Stimulated activated CD4-positive, alpha-beta T cell treated with anti-CD3 and anti-CD28 coated beads, TNF-alpha, amount 100 ng/mL, for 48 hours (primary cell): ENCODE data around the gene PPDPF.
A peak's percentile ranks its signal among the peaks of the same experiment; 100 is the strongest.

Source experiments
- DNase-seq, 3 donors: peaks; one replicate each; pipeline ENCODE4 v3.0.0-alpha.2; 2020; ENCODE audit warnings: low read depth in 3 of 3

Gene PPDPF

DNA sequence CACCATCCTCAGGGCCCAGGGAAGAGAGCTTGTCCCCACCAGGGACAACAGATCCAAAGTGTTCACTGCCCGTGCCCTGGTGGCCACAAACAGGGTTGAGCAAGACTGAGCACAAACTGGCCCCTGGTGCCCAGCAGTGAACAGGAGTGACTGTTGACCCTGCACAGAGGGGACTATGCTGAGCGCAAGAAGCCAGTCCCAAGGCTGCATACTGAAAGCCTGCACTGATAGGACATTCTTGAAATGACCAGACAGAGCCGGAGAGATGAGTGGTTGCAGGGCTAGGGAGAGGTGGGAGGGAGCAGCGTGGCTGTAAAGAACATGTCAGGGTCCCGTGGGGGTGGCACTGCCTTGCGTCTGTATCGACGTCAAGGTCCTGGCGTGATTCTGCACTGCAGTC, 30.5 kb downstream of the PPDPF start:
- DNase-seq = no peak

DNA sequence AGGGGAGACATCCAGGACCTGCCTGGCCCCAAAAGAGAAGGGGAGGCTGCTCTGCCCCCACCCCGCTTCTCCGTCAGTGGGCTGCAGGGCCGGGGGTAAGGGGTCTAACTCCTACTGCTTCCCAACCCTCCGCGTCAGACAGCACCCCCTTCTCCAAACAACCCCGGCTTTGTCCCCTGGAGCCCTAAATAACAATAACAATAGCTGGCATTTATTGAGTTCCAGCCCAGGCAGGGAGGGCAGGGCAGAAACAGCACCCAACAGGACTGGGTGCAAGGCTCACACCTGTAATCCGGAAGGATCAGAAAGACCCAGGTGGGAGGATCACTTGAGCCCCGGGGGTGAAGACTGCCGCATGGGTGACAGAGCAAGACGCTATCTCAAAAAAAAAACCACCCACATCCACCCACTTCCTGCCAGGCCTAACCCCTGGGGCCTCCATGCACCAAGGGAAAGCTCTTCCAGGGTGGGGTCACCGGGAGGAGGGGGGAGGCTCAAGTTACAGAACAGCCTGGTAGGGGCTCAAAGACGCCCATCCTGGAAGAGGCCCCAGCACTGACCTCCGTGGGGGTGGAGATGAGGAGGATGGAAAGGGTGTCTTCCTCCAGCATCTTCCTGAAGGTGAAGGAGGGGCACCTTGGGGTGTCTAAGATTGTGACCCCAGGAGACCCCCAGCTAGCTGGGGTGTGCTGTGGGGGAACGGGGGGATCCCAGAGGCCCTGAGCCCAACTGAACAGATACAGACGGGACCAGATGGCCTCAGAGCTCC, 32.1 kb downstream of the PPDPF start:
- no peak for DNase-seq

DNA sequence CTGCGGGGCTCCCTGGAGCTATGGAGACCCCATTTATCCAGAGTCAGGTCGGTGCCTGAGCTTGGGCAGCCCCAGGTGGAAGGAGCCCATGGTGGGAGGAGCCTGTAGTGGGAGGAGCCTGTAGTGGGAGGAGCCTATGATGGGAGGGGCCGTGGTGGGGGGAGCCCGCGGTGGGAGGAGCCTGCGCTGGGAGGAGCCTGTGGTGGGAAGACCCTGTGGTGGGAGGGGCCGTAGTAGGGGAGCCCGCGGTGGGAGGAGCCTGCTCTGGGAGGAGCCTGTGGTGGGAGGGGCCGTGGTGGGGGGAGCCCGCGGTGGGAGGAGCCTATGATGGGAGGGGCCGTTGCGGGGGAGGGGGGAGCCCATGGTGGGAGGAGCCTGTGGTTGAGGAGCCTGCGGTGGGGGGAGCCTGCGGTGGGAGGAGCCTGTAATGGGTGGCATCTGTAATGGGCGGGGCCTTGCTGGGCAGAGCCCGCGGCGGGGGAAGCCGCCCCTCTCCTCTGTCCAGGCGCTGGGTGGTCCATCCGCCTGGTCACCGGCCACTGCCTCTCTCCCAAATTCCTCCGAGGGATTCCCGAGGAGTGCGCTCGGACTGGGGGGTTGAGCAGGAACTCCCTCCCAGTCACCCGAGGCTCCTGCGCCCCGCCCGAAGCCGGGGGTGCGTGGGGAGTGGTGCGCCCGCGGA, 32.8 kb downstream of the PPDPF start:
- peak; percentile 80 to 89 (median 87) for DNase-seq

DNA sequence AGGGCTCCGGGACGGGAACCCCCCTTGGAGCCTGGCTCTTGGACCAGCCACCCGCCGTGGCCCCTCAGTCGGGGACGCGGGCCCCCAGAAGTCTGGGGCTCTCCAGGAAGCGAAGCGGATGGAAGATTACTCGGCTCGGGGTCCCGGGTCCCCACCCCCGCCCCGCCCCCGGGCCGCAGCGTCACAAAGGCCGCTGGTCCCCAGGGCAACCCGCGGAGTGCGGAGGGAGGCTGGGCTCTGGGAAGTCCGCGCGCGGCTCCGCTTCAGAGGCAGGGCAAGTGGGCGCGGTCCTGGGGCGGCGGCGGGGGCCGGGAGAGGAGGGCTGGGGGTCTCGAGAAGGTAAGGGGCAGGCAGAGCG, 33.3 kb downstream of the PPDPF start, which contains the start of gene FNDC11:
Gene FNDC11 (plus strand): TSS at position 227 of the 358 bp plus-strand sequence. CDS start 1,505 bp downstream, outside the sequence.
- DNase-seq = no peak

DNA sequence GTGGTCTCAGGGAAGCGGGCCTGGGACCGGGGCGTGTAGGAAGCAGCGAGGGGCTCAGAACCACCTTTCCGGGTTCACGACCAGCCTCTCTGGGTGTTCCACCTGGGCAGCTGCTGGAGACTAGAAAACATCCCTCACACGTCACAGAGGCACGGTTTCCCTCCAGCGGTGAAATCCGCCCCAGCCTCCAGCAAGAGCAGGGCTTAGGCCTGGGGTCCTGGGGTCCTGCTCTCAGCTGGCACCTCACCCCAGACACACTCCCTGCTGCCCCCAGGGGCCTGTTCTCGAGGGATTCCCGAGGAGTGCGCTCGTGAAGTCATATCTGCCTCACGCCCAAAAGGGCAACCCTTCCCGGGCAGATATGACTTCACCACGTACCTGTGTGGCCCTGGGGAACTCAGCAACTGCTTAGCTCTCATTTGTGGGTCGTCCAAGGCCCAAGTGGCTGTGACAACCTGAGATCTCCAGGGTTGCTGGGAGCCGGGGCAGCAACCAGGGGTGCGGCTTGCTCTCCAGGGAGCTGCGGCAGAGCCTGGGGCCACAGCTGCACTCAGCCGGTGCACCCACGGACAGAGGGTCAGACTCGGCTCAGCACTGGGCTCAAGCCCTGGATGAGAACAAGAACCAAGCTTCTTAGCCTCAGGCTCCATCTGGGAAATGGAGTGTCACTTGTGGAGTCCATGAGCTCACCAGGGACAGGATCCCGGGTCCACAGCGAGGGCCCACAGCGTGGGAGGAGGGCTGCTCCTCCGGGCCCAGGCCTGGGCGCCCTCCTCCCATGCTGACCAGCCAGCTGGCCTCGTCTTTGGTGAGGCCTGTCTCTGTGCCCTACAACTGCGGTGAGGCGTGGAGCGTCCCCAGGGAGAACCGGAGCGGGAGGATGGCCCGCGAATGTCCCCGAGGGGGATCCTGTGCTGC, 34.1 kb downstream of the PPDPF start:
- no peak for DNase-seq

DNA sequence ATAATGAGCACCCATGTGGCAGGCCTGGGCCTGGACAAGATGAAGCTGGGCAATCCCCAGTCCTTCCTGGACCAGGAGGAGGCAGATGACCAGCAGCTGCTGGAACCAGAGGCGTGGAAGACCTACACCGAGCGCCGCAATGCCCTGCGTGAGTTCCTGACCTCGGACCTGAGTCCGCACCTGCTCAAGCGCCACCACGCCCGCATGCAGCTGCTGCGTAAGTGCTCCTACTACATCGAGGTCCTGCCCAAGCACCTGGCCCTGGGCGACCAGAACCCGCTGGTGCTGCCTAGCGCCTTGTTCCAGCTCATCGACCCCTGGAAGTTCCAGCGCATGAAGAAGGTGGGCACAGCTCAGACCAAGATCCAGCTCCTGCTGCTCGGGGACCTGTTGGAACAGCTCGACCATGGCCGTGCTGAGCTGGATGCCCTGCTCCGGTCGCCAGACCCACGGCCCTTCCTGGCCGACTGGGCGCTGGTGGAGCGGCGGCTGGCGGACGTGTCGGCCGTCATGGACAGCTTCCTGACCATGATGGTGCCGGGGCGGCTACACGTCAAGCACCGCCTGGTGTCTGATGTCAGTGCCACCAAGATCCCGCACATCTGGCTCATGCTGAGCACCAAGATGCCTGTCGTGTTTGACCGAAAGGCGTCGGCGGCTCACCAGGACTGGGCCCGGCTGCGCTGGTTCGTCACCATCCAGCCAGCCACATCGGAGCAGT, 35.3 kb downstream of the PPDPF start:
- no peak for DNase-seq

DNA sequence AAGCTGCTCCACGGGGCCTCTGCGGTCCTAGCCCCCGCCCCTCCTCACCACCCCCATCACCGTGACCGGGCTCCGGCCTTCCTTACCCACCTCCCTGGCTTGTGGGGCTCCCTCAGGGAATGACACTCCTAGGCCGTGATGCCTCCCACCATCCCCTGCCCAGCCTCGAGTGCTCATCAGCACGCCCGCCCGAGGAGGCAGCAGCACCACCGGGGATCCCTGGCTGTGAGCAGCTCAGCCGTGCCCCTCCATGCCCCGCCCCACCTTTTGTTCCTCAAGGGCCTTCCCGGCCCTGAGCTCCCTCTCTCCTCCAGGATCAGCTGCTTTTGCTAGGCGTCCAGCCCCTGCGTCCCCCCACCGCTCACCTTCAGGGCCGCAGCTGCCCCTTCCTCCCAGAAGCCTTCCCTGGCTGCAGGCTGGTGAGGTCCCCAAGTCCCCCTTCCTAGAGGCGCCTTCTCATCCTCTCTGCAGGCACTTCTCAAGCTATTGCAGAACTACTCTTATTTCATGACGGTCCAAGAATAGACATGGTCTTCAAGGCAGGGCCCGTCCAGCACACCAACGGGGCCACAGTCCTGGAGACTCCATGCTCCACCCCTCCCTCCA, 36.4 kb downstream of the PPDPF start:
- no peak for DNase-seq

DNA sequence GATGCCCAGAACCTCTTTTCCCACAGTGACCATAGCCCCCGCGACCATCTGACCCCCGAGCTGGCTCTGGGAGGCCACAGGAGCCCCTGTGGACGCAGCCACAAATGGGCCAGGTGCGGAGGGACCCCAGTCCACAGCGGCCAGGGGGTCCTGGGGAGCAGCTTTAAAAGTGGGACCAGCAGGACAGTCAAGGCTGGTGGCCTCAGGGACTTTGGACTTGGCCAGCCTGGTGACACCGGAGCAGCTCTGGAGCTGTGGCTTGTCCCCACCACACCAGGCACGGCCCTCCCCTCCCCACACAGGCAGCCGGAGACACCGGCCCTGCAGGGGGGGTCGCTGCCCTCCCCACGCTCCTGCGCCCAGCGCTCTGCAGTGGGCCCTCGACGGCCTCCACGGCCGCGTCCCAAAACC, 36.9 kb downstream of the PPDPF start:
- DNase-seq = no peak

DNA sequence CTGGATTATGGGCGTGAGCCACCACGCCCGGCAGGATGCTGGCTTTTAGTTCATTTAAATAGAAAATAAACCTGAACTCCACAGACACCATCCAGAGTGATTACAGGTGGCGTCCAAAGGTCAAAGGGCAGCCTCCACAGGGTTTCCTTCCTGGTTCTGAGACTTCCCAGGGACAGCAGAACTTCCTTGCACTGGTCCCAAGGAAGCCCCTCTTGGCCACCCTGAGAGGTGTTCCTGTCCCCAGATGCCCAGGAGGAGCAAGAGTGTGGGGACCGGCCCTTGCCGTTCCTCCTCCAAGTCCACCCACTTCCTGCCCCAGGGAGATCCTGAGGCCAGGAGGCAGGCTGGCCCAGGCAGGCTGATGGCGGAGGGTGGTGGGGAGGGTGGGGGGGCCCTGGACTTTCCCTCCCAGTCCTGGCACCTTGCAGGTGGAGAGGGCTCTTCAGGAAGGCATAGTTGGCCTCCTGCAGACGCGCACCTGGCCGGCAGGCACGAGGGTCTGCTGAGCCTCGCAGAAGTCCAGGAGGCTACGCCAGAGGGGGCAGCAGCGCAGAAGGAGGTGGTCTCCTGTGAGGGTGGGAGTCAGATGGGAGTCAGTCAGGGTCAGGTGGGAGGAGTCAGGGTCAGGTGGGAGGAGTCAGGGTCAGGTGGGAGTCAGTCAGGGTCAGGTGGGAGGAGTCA, 38.4 kb downstream of the PPDPF start:
- no peak for DNase-seq

DNA sequence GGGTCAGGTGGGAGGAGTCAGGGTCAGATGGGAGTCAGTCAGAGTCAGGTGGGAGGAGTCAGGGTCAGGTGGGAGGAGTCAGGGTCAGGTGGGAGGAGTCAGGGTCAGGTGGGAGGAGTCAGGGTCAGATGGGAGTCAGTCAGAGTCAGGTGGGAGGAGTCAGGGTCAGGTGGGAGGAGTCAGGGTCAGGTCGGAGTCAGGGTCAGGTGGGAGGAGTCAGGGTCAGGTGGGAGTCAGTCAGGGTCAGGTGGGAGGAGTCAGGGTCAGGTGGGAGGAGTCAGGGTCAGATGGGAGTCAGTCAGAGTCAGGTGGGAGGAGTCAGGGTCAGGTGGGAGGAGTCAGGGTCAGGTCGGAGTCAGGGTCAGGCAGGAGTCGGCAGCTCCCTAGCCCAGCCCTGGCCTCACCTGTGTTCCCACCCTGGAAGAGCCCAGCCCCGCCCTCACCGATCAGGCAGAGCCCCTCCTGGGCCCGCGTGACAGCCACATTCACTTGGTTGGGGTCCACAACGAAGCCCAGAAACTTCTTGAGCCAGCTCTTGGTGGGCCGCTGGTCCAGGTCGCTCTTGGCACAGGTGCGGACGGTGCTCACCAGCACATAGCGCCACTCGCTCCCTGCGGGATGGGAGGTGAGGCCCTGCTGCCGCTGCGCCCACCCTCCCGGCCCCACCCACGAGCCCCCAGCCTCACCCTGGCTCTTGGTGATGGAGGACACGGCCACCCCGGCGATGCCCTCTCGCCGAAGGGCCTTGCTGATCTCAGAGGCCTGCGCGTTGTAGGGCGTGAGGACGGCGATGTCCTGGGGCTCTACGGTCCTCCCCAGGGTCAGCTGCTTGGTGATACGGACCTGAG, 39.1 kb downstream of the PPDPF start:
- peak in 1 of 3 donors; percentile 61 for DNase-seq

DNA sequence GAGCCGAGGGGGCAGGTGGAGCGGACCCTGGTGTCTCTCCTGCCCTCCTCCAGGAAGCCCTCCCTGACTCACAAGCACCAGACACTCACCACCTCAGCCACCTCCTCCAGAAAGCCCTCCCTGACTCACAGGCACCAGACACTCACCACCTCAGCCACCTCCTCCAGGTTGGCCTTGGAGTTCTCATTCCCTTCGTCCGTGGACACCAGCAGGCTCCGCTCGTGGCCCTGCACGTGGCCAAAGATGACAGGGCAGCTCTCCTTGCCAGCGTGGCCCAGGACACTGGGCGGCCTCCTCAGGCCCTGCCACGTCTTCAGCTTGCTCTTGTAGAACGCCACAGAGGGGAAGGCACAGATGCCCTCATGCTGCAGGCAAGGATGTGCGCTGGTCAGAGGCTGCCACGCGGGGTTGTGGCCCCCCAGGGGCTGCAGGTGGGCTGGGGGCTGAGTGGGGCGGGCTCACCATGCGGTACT, 39.8 kb downstream of the PPDPF start:
- DNase-seq = no peak

DNA sequence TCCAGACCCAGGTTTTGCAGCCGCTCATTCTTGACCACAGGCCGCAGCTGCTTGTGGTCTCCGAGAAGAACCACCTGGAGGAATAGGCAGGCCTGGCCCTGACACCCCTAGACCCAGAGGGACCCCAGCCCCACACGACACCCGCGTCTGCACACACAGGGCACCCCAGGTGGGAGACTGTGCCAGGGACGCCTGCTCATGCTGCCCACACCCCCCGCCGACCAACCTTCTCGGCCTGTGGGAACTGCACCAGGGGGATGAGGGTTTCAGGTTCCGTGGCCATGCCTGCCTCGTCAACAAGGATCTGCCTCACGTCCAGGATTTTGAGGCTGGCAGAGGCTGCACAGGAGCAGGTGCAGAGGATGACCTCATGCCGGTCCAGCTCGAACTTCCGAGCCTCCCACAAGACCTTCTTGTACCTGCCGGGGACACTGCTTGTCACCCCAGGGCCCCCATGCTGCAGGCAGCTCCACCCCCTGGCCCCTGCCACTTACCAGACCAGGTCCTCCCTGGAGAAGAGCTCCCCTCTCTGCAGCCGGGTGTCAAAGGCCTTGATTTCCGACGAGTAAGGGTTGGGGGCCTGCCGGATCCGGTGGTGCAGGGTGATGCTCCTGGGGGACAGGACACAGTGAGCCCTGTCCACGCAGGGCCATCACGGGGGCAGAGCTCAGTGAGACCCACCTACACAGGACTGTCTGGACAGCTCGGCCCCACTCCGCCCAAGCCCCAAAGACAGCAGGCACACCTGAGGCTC, 40.5 kb downstream of the PPDPF start:
- no peak for DNase-seq

DNA sequence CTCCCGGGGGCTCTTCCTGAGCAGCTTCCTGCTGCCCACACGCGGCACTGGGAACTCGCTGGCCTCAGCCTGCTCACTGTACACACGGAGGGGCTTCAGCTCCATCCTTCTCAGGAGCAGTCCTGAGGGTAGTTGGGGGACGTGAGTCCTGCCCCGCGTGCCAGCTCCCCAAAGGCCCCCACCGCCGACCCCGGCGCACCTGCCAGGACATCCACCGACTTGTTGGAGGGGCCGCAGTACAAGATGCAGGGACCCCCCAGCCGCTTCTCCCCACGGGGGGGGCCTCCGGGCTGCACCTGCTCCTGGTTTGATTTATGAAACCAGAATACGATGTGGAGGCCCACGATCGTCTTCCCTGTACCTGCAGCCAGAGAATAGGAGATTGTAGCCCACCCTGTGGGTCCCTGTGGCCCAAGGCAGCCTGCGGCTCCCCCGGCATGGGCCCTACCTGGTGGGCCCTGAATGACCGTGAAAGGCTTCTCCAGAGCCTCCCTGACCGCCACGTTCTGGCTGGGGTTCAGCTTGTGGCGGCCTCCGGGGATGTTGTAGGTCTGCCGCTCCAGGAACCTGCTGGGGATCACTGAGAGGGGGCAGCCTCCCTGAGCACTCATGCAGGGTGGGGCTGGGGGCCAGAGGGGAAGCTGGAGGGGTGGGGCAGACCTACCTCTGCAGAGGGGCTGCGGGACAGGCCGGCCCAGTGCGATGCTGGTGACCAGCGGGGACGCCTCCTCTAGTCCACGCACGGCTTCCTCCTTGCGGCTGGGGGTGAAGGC, 41.2 kb downstream of the PPDPF start:
- DNase-seq = no peak

DNA sequence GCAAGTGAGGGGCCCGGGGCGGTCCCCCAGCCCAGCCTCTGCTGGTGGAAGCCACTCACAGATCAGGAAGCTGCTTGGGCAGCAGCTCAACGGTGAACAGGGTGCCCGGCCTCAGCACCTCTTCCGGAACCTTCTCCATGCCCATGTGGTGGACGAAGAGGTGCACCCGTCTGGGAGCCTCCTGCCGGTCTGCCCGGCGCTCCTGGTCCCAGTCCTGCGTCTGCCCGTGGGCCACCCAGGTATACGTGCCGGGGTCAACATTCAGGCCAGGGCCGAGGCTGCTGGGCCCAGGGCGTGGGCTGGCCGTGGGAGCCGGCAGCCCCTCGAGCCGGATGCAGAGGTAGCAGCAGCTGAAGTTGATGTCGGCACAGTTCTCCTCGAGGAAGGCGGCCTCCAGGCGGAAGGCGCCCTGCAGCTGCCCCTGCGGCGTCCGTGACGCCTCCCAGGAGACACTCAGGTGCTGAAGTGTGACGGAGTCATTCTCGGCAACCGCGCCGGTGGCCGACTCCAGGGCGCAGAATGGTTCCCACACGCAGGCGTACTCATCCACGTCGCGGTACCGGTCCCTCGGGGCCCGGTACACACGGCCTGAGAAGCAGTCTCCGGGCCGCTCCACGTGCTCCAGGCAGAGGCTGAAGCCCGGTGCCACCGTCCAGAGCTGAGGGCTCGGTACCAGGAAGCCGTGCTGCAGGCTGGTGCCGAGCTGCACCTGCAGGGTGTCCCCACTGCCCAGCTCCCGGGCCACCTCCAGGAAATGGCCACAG, 42.1 kb downstream of the PPDPF start:
- no peak for DNase-seq

DNA sequence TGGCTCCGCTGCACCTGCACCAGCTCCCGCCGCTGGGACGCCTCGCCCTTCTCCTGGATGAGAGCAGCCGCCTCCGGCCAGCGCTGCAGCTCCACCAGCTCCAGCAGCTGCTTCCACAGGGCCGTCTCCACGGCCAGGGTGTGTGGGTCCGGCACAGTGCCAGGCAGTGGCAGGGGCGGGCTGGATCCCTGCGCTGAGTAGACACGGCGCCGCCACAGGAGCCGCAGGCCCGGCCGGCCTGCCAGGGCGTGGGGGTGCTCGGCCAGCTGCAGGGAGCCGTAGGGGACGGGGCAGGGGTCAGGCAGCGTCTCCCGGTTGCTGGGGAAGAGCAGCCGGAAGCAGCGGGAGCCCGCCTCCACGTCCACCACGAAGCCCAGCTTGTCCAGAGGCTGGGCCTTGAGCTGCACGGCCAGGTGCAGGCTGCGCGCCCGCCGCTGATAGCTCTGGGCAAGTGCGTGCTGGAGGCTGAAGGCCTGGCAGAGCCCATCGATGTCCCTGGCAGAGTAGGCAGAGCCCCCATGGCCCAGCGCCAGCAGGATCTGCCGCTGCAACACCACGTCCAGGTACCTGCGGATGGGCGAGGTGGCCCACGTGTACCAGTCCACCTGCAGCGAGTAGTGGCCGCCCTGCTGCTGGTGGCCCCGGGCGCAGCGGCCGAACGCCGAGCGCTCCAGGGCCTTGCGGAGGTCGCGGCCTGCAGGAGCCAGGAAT, 42.8 kb downstream of the PPDPF start:
- no peak for DNase-seq

DNA sequence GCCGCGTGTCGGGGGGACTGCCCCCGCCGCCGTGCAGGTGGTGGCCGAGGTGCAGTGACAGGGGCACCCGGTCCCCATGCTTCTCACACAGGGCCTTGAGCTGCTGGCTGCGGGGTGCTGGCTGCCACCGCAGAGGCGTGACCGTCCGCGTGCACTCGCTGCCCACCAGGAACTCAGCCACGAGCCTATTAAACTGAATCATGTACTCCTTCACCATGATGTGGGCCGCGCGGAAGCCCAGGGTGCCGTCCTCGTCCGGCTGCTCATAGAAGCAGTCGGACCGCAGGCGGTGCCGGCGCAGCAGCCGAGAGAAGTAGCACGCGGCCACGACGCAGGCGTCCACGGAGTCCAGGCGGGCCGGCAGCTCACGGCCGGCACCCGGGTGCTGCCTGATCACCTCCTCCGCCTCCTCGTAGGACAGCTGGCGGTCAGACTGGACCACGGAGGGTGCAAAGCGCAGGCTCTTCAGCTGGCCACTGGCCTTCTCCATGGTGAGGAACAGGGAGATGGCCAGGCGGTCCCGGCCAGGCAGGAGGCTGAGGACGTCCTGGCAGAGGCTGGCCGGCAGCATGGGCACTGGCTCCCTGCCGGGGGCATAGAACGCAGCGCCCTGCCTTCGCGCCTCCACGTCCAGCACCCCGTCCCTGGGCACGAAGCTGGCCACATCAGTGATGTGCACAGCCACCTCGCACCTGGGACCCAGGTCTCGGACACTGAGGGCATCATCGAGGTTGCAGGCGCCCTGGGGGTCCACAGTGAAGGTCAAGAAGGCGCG, 43.7 kb downstream of the PPDPF start:
- no peak for DNase-seq
